CD4-positive, alpha-beta memory T cell (primary cell): Measurements from ENCODE around the gene SUPT6H. TPM values are rescaled to one million over a fixed set of nuclear protein-coding genes. Genes with fewer than 3 reads are reported as not detected.

Experiments used
- CTCF ChIA-PET: fragments of 350-600 bp; sonication (Branson Sonifier 250); formaldehyde crosslinking; loops from one replicate; lab custom pipeline; 2021; ENCODE audit warnings: inconsistent platforms; ENCODE audit not compliant: partially characterized antibody; lab: Charles Lee
- POLR2A ChIA-PET: fragments of 350-600 bp; sonication (Branson Sonifier 250); formaldehyde crosslinking; loops from one replicate; lab custom pipeline; 2021; ENCODE audit not compliant: partially characterized antibody; lab: Charles Lee
- DNase-seq, 5 donors: peaks; one replicate each; pipeline versions ENCODE4 v3.0.0 to v3.0.0-alpha.2; 2020 to 2022; ENCODE audit warnings: mixed read lengths in 1 of 5
- H3K27ac ChIP-seq: one replicate; pipeline ENCODE4 v1.7.0; 2013; ENCODE audit warnings: low read depth, low read length
- H3K27me3 ChIP-seq: 2 replicates; pipeline ENCODE4 v1.7.0; 2013; ENCODE audit warnings: mild to moderate bottlenecking, low read length, moderate library complexity; ENCODE audit not compliant: insufficient read depth
- H3K36me3 ChIP-seq: 2 replicates; pipeline ENCODE4 v1.7.0; 2013; ENCODE audit warnings: mild to moderate bottlenecking, low read length, moderate library complexity; ENCODE audit not compliant: insufficient read depth
- H3K4me1 ChIP-seq: 2 replicates; pipeline ENCODE4 v1.7.0; 2013; ENCODE audit warnings: mild to moderate bottlenecking, low read length, moderate library complexity; ENCODE audit not compliant: insufficient read depth
- H3K4me3 ChIP-seq, 2 donors: one replicate each; pipeline ENCODE4 v1.7.0; 2013; ENCODE audit warnings: low read length in 2 of 2, mild to moderate bottlenecking in 1 of 2
- H3K9me3 ChIP-seq, 2 donors: one replicate each; pipeline ENCODE4 v1.7.0; 2013; ENCODE audit warnings: low read length in 2 of 2, control low read depth in 1 of 2; ENCODE audit not compliant: control insufficient read depth in 1 of 2
- H3K27ac Mint-ChIP-seq, 7 donors: one replicate each; pipeline ENCODE4 v1.8.0; 2020 to 2021; ENCODE audit warnings: mixed read lengths in 7 of 7, mild to moderate bottlenecking in 6 of 7, inconsistent platforms in 3 of 7, moderate library complexity in 3 of 7
- H3K27me3 Mint-ChIP-seq, 2 donors: one replicate each; pipeline ENCODE4 v1.8.0; 2020 to 2021; ENCODE audit warnings: mixed read lengths in 2 of 2
- H3K36me3 Mint-ChIP-seq, 2 donors: one replicate each; pipeline ENCODE4 v1.8.0; 2020 to 2021; ENCODE audit warnings: mixed read lengths in 2 of 2, inconsistent platforms in 1 of 2, mild to moderate bottlenecking in 1 of 2
- H3K4me1 Mint-ChIP-seq, 4 donors: one replicate each; pipeline ENCODE4 v1.8.0; 2020 to 2021; ENCODE audit warnings: mixed read lengths in 4 of 4, mild to moderate bottlenecking in 1 of 4
- H3K4me3 Mint-ChIP-seq, 8 donors: one replicate each; pipeline ENCODE4 v1.8.0; 2020 to 2021; ENCODE audit warnings: mixed read lengths in 8 of 8, mild to moderate bottlenecking in 7 of 8, moderate library complexity in 6 of 8, inconsistent platforms in 3 of 8
- H3K9me3 Mint-ChIP-seq, 8 donors: one replicate each; pipeline ENCODE4 v1.8.0; 2020 to 2021; ENCODE audit warnings: mixed read lengths in 8 of 8, mild to moderate bottlenecking in 5 of 8, inconsistent platforms in 3 of 8, moderate library complexity in 1 of 8
- intact Hi-C: fragments of 100-400 bp; cut with micrococcal nuclease; formaldehyde crosslinking; loops from one replicate; pipeline ENCODE4 v1.15.1; 2023
- polyA plus RNA-seq, 2 donors: library from polyadenylated mRNA; unstranded; fragments of 300-500 nt; fragmentation: Illumina TruSeq; gene quantifications; one replicate each; pipeline ENCODE4 v1.2.3, GENCODE V29; 2021
- total RNA-seq, 2 experiments: library from RNA; stranded (reverse); gene quantifications; one replicate each; pipeline ENCODE4 v1.2.3, GENCODE V29; 2021

SUPT6H gene
- total and polyA plus RNA-seq, 4 experiments from 2014 or later = 0.81 to 102 (median 60.2) TPM

- H3K36me3 Mint-ChIP-seq = peaks cover 39 to 51% of the 10 kb centered on the region in 2 donors
- ChIA-PET CTCF (no interaction called here), POLR2A (no interaction called here)
- no peak overlapping the region for H3K4me3 Mint-ChIP-seq
- peak overlapping the region in 3 of 7 donors; percentile 8 to 73 (median 51) for H3K27ac Mint-ChIP-seq
- H3K9me3 ChIP-seq = no peaks in the 10 kb centered on the region
- H3K4me1 Mint-ChIP-seq = peaks cover 0 to 9% (median 5%) of the 10 kb centered on the region in 4 donors
- no peaks in the 10 kb centered on the region for H3K27me3 ChIP-seq
- H3K27me3 Mint-ChIP-seq = no peaks in the 10 kb centered on the region
- H3K27ac ChIP-seq = no peak overlapping the region
- no peak for DNase-seq
- H3K4me1 ChIP-seq = no peaks in the 10 kb centered on the region
- peaks cover 0 to 2% (median 0%) of the 10 kb centered on the region in 8 donors for H3K9me3 Mint-ChIP-seq
- intact Hi-C loops = no loop called here
- no peak overlapping the region for H3K4me3 ChIP-seq
- peaks cover 47% of the 10 kb centered on the region for H3K36me3 ChIP-seq
Measured at GRCh38 chr17:28703552-28704218, 41.7 kb downstream of the SUPT6H start.

- intact Hi-C loops = no loop called here
- H3K27ac ChIP-seq = no peak overlapping the region
- peaks cover 0 to 2% (median 0%) of the 10 kb centered on the region in 8 donors for H3K9me3 Mint-ChIP-seq
- no peak overlapping the region for H3K4me3 Mint-ChIP-seq
- H3K36me3 ChIP-seq = peaks cover 40% of the 10 kb centered on the region
- H3K4me1 Mint-ChIP-seq = peaks cover 0 to 9% (median 5%) of the 10 kb centered on the region in 4 donors
- no peak overlapping the region for H3K27ac Mint-ChIP-seq
- H3K4me3 ChIP-seq = no peak overlapping the region
- H3K27me3 ChIP-seq = no peaks in the 10 kb centered on the region
- H3K4me1 ChIP-seq = no peaks in the 10 kb centered on the region
- no peak for DNase-seq
- ChIA-PET POLR2A (interaction anchor here (0.9 to 1.5 kb wide), 3 partner anchors 10 to 42 kb away, joined by 3 to 4 read pairs (median 3); partner anchors contain the start of genes RPL23A, SDF2 and SUPT6H), CTCF (no interaction called here)
- H3K27me3 Mint-ChIP-seq = no peaks in the 10 kb centered on the region
- H3K36me3 Mint-ChIP-seq = peaks cover 35 to 45% of the 10 kb centered on the region in 2 donors
- H3K9me3 ChIP-seq = no peaks in the 10 kb centered on the region
Measured at GRCh38 chr17:28704219-28704858, 42.3 kb downstream of the SUPT6H start.

GRCh38 chr17:28705074-28705659 lies 43.2 kb downstream of the SUPT6H start:
- Mint-ChIP-seq H3K27me3 (no peaks in the 10 kb centered on the region), H3K27ac (peak overlapping the region in 5 of 7 donors; percentile 18 to 79 (median 41)), H3K36me3 (peaks cover 31 to 37% of the 10 kb centered on the region in 2 donors), H3K4me1 (peaks cover 3 to 9% (median 6%) of the 10 kb centered on the region in 4 donors), H3K9me3 (peaks cover 0 to 2% (median 0%) of the 10 kb centered on the region in 8 donors), H3K4me3 (no peak overlapping the region)
- no peaks in the 10 kb centered on the region for H3K27me3 ChIP-seq
- no peaks in the 10 kb centered on the region for H3K9me3 ChIP-seq
- intact Hi-C loops = no loop called here
- no peaks in the 10 kb centered on the region for H3K4me1 ChIP-seq
- CTCF ChIA-PET = no interaction called here
- H3K36me3 ChIP-seq = peaks cover 32% of the 10 kb centered on the region
- H3K4me3 ChIP-seq = no peak overlapping the region
- POLR2A ChIA-PET = interaction anchor here (0.9 to 1.5 kb wide), 3 partner anchors 11 to 43 kb away, joined by 3 to 4 read pairs (median 3); partner anchors contain the start of genes RPL23A, SDF2 and SUPT6H
- no peak overlapping the region for H3K27ac ChIP-seq
- no peak for DNase-seq

GRCh38 chr17:28705728-28706334 lies 43.8 kb downstream of the SUPT6H start:
- Histone ChIP-seq H3K4me3 (no peak overlapping the region), H3K27me3 (no peaks in the 10 kb centered on the region), H3K27ac (no peak overlapping the region), H3K36me3 (peaks cover 26% of the 10 kb centered on the region), H3K4me1 (peaks cover 5% of the 10 kb centered on the region), H3K9me3 (no peaks in the 10 kb centered on the region)
- peaks cover 0 to 2% (median 0%) of the 10 kb centered on the region in 8 donors for H3K9me3 Mint-ChIP-seq
- DNase-seq = no peak
- no peaks in the 10 kb centered on the region for H3K27me3 Mint-ChIP-seq
- intact Hi-C loops = no loop called here
- peak overlapping the region in 4 of 7 donors; percentile 18 to 61 (median 38) for H3K27ac Mint-ChIP-seq
- ChIA-PET POLR2A (interaction anchor here (1.2 to 1.5 kb wide), 2 partner anchors 12 to 14 kb away, joined by 3 to 4 read pairs; partner anchors contain the start of gene RPL23A), CTCF (no interaction called here)
- no peak overlapping the region for H3K4me3 Mint-ChIP-seq
- H3K4me1 Mint-ChIP-seq = peaks cover 5 to 13% (median 10%) of the 10 kb centered on the region in 4 donors
- peaks cover 27 to 32% of the 10 kb centered on the region in 2 donors for H3K36me3 Mint-ChIP-seq

- Mint-ChIP-seq H3K36me3 (peaks cover 20 to 27% of the 10 kb centered on the region in 2 donors), H3K27me3 (no peaks in the 10 kb centered on the region), H3K9me3 (peaks cover 0 to 2% (median 0%) of the 10 kb centered on the region in 8 donors), H3K4me3 (no peak overlapping the region), H3K27ac (peak overlapping the region in 4 of 7 donors; percentile 41 to 85 (median 60)), H3K4me1 (peaks cover 5 to 18% (median 12%) of the 10 kb centered on the region in 4 donors)
- Histone ChIP-seq H3K27me3 (no peaks in the 10 kb centered on the region), H3K27ac (no peak overlapping the region), H3K4me3 (no peak overlapping the region), H3K36me3 (peaks cover 17% of the 10 kb centered on the region), H3K9me3 (no peaks in the 10 kb centered on the region), H3K4me1 (peaks cover 5% of the 10 kb centered on the region)
- POLR2A ChIA-PET = interaction anchor here (7.3 kb wide), 1 partner anchor 15 kb away, joined by 93 read pairs; the partner anchor contains the start of gene RPL23A
- CTCF ChIA-PET = interaction anchor here (0.5 to 1.2 kb wide), 3 partner anchors 12 to 117 kb away, joined by 3 to 5 read pairs (median 3); partner anchors contain the start of gene RPL23A
- intact Hi-C loops = no loop called here
- no peak for DNase-seq
Measured at GRCh38 chr17:28706471-28707338, 44.7 kb downstream of the SUPT6H start.

GRCh38 chr17:28707339-28707720 lies 45.3 kb downstream of the SUPT6H start:
- Mint-ChIP-seq H3K36me3 (peaks cover 14 to 22% of the 10 kb centered on the region in 2 donors), H3K4me1 (peaks cover 7 to 24% (median 16%) of the 10 kb centered on the region in 4 donors), H3K27me3 (no peaks in the 10 kb centered on the region), H3K4me3 (peak overlapping the region in 1 of 8 donors; percentile 17), H3K9me3 (peaks cover 0 to 2% (median 0%) of the 10 kb centered on the region in 8 donors), H3K27ac (peak overlapping the region in 5 of 7 donors; percentile 41 to 85 (median 57))
- Histone ChIP-seq H3K27ac (no peak overlapping the region), H3K9me3 (no peaks in the 10 kb centered on the region), H3K4me3 (no peak overlapping the region), H3K4me1 (peaks cover 9% of the 10 kb centered on the region), H3K36me3 (peaks cover 11% of the 10 kb centered on the region), H3K27me3 (no peaks in the 10 kb centered on the region)
- ChIA-PET CTCF (interaction anchor here (1.0 to 1.2 kb wide), 2 partner anchors 12 to 13 kb away, joined by 3 to 5 read pairs; partner anchors contain the start of gene RPL23A), POLR2A (interaction anchor here (7.3 kb wide), 1 partner anchor 14 kb away, joined by 93 read pairs; the partner anchor contains the start of gene RPL23A)
- no peak for DNase-seq
- intact Hi-C loops = no loop called here
